Smooth muscle cell of the umbilical artery (primary cell): ENCODE data around the gene ARF5. TPM values are rescaled to one million over a fixed set of nuclear protein-coding genes. Genes with fewer than 3 reads are reported as not detected.

Source experiments
- total RNA-seq: library from RNA; depleted of rRNA; stranded (reverse); fragments of >200 nt; gene quantifications from 2 replicates; pipeline ENCODE4 v1.2.3, GENCODE V29; 2014

The ARF5 gene
- 64.4 and 89.1 TPM in 2 replicates for total RNA-seq

GRCh38 chr7:127588019-127588696 lies at the start of gene ARF5:
Gene ARF5 (plus strand): TSS chr7:127588411. CDS start chr7:127588499, 88 bp downstream.

GRCh38 chr7:127585044-127585953 lies 2.9 kb upstream of the ARF5 start, which contains the start of gene GCC1:
Gene GCC1 (minus strand): TSS chr7:127585596. CDS start chr7:127585182, 414 bp downstream.

GRCh38 chr7:127618042-127618441 lies 29.8 kb downstream of the ARF5 start, which contains the start of gene PAX4:
Gene PAX4 (minus strand): TSS chr7:127618142. CDS start chr7:127615928, 2,214 bp downstream.

Other genes starting within 250 kb of the ARF5 start
- gene ZNF800, start 195.7 kb upstream of the ARF5 start, total RNA-seq = 12.5 and 19.2 TPM in 2 replicates
- 28.1 and 29.1 TPM in 2 replicates for gene GCC1, start 2.8 kb upstream of the ARF5 start, total RNA-seq
- gene FSCN3, start 5.3 kb downstream of the ARF5 start, total RNA-seq = 0.30 and 0.46 TPM in 2 replicates
- gene PAX4, start 29.7 kb downstream of the ARF5 start, total RNA-seq = not detected in 2 replicates
- gene SND1, start 63.8 kb downstream of the ARF5 start, total RNA-seq = 231 and 302 TPM in 2 replicates